Measurements from ENCODE around the gene RGS6.

RGS6 gene

DNA sequence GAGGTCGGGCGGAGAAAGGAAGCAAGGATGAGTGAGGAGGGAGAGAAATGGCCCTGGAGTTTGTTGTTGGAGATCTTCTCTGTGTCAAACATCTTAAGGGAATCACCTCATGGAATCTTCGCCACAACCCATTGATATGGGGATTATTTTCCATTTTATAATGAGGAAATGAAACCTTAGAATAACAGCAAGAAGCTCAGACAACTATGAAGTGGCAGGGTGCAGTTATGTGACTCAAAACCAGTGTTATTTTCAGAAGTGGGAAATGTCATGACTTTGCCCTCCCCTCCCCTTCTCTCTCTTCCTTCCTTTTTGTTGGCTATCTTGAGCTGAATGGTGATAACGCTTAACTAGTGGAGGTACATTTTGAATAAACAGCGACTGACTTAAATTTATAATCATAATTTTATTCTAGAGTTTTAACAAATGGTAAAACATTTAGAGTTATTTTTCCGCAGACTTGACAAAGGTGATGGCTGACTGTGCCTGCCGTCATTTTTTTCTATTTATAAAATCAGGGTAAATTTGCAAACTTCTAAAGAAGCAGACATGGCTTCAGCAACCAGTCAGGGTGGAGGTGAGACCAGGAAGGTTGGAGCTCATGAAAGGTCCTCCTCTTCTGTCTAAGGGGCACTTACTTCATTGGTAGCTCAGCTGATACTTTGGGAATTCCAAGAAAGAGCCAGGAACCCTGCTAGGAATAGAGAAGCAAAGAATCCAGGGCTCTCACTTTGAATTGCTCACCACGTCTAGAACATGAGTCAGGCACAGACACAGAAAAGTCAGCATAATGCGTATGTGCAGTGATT, 232.4 kb downstream of the RGS6 start:
- DNase-seq (ENCODE audit: low spot score), result no peak

GRCh38 chr14:72165229-72165698, 233.0 kb downstream of the RGS6 start:
- DNase-seq (ENCODE audit: low spot score), result no peak

DNA sequence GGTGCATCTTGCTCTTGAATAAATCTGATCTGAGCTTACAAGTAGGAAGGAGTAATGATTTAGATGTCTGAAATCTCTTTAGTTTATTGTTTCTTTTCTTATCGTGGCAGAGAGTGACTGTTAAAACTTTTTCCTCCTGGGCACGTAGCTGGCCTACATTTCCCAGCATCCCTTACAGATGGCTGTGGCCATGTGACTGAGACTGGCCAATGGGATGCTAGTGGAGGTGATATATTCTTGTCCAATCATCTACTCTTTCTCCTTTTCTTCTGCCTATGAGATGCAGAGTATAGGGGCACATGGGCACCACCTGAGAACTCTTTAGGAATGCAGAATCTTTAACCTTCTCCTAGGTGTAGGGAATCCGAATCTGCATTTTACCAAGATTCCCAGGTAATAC, 237.3 kb downstream of the RGS6 start:
- no peak for DNase-seq (ENCODE audit: low spot score)

DNA sequence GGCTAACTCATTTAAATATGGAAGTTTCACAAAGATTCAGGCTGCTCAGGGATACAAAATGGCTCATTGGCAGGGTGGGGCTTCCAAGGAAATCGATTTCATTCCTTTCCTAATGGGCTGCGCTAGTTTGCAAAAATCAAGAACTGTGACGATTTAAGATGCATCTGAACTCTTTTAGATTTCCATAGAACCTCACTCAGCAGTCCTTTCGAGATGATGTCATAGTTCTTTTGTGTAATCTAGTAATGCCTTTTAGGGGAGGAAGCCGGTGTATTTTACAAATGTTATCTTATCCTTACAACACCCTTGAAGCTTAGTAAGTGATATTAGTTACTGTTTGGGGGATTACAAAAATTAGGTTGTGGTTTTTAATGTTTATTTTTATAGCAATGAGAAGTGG, 239.8 kb downstream of the RGS6 start:
- DNase-seq (ENCODE audit: low spot score), result no peak

DNA sequence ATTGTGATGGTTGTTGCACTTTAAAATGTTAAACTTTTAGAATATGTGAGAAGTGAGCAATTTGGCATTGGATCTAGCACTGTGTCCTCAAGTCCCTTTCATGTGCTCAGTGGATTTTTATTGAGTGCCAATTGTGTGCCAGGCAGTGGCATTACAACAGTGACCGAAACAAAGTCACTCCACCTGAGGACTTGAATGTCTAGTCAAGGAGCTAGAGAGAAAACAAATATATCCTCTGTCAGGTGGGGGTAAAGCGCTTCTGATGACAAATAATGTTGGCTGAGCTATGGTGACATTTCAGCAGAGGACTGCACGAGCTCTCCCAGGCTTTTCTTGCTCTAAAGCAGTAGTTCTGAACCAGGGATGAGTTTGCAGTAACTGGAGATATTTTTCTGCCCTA, 240.4 kb downstream of the RGS6 start:
- no peak for DNase-seq (ENCODE audit: low spot score)

GRCh38 chr14:72173038-72173720, 240.9 kb downstream of the RGS6 start:
- peak; percentile 60 for DNase-seq (ENCODE audit: low spot score)

DNA sequence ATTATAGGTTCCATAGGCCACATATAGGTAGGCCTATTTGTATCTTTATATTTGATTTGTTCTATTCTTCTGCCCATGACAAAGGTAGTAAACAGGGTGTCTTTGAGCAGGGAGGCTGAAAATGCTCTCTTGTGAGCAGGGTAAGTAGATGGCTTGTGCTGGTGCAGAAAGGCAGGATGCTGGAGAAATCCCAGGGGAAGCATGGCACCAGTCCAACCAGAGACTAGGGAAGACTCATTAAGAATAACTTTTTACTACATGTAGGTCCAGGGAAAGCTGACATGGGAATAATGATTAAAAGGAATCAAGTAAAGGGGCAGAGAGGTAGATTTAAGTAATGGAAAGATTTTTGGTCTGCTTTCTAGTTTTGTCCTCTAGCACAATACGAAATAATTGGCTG, 245.0 kb downstream of the RGS6 start:
- DNase-seq (ENCODE audit: low spot score), result no peak

DNA sequence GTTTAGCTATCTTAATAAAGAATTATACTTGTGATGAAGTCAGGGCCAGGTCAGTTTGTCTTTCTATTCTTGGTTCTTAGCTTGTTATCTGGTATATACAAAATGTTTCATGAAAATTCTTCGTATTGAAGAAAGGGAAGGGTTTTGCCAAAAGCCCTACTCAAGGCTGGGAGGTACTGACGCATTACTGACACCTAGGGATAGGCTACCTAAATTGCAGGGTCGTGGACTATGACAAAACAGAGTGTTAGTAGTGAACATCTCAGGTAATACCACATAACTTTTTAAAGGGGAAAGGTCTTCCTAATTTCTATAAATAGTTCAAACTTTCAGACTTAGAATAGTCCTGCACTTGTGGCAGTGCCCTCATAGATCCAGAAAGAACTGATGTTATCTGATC, 246.3 kb downstream of the RGS6 start:
- DNase-seq (ENCODE audit: low spot score), result no peak

DNA sequence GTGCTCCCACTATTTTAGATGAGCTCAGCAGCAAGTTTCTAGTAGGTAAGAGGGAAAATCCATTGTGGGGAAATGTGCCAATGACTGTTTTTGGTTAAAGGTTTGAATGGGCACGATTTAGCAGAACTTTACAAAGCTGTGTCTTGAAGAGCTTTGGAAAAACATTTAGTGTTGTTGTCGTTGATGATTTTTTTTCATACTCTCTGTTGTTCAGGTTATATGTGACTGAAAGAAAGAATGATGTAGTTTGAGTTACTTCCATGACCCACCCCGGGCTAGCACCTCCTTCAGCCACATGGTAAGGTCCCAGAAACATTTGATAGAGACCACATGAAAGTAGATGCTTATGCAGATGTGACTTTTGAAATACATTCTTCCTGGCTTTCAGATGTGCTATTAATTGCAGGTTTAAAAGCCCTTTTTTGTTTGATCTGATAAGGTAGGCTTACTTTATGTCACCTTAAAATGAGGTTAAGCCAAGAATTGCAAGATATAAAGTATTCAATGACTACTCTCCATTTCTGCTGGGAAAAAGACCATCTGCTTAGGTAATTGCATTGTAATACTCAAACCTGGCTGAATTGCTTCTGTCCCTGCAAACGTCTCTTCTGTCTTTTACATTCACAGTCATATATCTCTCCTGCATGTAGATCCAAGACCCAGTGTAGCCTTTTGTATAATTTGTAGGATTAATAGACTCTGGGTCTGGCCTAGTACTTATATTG, 250.6 kb downstream of the RGS6 start:
- DNase-seq (ENCODE audit: low spot score), result no peak

GRCh38 chr14:72183631-72184030, 251.4 kb downstream of the RGS6 start:
- DNase-seq (ENCODE audit: low spot score), result no peak

GRCh38 chr14:72186523-72186922, 254.3 kb downstream of the RGS6 start:
- peak; percentile 30 for DNase-seq (ENCODE audit: low spot score)

- DNase-seq (ENCODE audit: low spot score), result no peak
Observed at GRCh38 chr14:72196237-72197015, 264.2 kb downstream of the RGS6 start.

DNA sequence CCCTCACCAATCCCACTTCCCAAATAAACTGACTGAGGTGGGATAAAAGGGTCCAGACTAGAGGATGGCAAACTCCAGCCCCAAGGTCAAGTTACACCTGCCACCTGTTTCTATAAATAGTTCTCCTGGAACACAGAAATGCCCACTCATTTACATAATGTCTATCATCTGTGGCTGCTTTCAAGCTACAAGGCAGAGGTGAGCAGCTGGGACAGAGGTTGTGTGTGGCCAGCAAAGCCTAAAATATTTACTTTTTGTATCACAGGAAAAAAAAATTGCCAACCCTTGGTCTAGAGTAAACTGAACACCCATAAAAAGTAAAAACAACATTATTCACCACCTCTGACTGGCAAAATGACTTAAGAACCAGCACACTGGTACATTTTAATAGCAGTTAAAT, 269.4 kb downstream of the RGS6 start:
- no peak for DNase-seq (ENCODE audit: low spot score)

- no peak for DNase-seq (ENCODE audit: low spot score)
Observed at GRCh38 chr14:72213424-72213823, 281.2 kb downstream of the RGS6 start.

DNA sequence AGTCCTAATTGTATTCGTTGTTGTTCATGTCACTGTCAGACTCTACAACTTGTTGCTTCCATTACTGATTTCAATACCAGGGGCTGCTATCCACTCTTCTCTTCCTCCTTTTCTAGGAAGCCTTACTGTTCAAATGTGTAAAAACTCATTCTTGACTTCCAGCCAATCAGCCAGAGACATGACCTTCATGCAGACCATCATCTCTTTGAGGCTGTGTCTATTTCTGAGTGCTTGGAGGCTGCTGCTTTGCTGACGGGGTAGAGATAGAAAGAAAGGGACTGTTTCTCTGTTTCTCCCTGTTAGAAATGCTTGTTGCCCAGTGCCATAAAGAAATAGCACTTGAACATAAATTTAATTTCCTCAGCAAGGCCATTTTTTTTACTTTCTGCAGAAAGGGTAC, 282.9 kb downstream of the RGS6 start:
- no peak for DNase-seq (ENCODE audit: low spot score)

GRCh38 chr14:72217135-72217534, 284.9 kb downstream of the RGS6 start:
- no peak for DNase-seq (ENCODE audit: low spot score)

GRCh38 chr14:72222046-72222445, 289.8 kb downstream of the RGS6 start:
- no peak for DNase-seq (ENCODE audit: low spot score)

DNA sequence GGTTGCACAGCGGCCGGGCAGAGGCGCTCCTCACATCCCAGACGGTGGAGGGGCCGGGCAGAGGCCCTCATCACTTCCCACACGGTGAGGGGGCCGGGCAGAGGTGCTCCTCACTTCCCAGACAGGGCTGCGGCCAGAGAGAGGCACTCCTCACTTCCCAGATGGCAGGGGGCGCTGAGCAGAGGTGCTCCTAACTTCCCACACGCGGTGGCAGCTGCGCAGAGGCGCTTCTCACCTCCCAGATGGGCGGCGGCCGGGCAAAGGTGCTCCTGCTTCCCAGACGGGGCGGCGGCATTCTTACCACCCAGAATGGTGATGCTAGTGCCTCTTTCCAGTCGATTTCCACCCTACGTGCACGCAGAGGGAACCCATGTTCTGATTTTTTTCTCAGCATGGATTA, 304.4 kb downstream of the RGS6 start:
- no peak for DNase-seq (ENCODE audit: low spot score)

DNA sequence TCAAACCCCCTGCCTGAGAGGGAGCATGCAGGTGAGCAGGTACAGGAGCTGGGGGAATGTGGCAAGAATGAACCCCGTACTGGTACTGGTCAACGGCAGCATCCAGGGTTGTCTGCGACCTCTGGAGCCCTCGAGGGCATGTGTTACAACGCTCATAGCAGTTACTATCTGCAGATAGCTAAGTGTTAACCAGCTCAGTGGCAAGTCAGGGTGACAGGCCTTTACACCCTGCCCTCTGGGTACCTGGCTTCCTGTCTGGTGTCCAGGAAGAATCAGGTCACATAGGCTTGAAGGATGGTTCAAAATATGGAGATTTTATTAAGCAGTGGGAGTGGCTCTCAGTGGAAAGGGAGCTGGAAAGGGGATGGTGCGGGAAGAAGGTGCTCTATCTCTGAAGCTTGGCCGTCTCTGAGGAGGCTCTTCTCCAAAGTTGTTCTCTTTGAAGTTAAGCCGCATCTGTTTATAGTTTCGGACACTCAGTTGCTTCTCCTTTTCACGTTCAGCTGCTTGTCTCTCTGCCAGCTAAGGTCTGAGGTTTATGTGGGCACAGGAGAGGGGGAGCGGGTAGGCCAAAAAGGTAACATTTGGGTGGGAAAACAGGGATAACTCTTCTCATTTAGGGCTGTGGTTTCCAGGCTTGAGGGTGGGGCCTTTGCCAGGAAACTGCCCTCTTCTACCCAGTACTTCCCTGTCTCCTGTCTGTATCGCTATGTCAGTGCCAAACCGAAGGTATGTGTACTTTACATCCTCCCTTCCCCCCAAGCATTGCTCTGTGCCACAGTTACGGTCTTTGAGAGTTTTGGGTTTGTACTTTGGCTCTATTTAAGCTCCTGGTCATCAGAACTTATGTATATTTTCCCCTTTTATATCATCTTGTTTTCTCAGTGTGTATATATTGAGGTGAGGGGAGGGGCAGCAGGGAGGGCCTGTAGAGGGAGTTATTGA, 305.8 kb downstream of the RGS6 start:
- DNase-seq (ENCODE audit: low spot score), result no peak

GRCh38 chr14:72243309-72244293, 311.4 kb downstream of the RGS6 start:
- no peak for DNase-seq (ENCODE audit: low spot score)
